MCF 10A (cell line): ENCODE data around the gene GPR137B. TPM values are rescaled to one million over a fixed set of nuclear protein-coding genes. Genes with fewer than 3 reads are reported as not detected.
"Not testable (repeated sequence)": the region's sequence is repeated elsewhere in the genome, so short reads cannot be mapped to it uniquely, and the experiment has no call there.

Experiments
- BruUV-seq: library from RNA; stranded (reverse); fragments of 400-500 nt; replicated peaks from 2 replicates; lab custom pipeline; 2021; lab: Mats Ljungman, UMichigan
- CTCF ChIA-PET: fragments of 300-600 bp; sonication (Branson Sonifier 250); formaldehyde crosslinking; extraction: SDS; loops from one replicate; lab custom pipeline; 2021; ENCODE audit warnings: antibody characterized with exemption, inconsistent platforms; lab: Yijun Ruan, JAX
- POLR2A ChIA-PET: fragments of 300-600, 350-650 bp; sonication (Branson Sonifier 250); formaldehyde crosslinking; extraction: SDS; loops from one replicate; lab custom pipeline; 2020; ENCODE audit warnings: antibody characterized with exemption, inconsistent platforms; lab: Yijun Ruan, JAX
- DNase-seq: peaks from one replicate; pipeline ENCODE4 v3.0.0-alpha.2; 2018; ENCODE audit not compliant: unreplicated experiment
- H3K27ac Mint-ChIP-seq: one replicate; pipeline ENCODE4 v1.8.0; 2022; ENCODE audit warnings: mild to moderate bottlenecking, low read depth, mixed read lengths; ENCODE audit not compliant: unreplicated experiment
- H3K27me3 Mint-ChIP-seq: one replicate; pipeline ENCODE4 v1.8.0; 2022; ENCODE audit warnings: mixed read lengths; ENCODE audit not compliant: insufficient read depth, unreplicated experiment
- H3K36me3 Mint-ChIP-seq: one replicate; pipeline ENCODE4 v1.8.0; 2022; ENCODE audit warnings: mild to moderate bottlenecking, moderate library complexity, mixed read lengths; ENCODE audit not compliant: insufficient read depth, unreplicated experiment
- H3K4me1 Mint-ChIP-seq: one replicate; pipeline ENCODE4 v1.8.0; 2022; ENCODE audit warnings: mixed read lengths; ENCODE audit not compliant: insufficient read depth, unreplicated experiment
- H3K4me3 Mint-ChIP-seq: one replicate; pipeline ENCODE4 v1.8.0; 2022; ENCODE audit warnings: mild to moderate bottlenecking, moderate library complexity, mixed read lengths; ENCODE audit not compliant: unreplicated experiment
- H3K9me3 Mint-ChIP-seq: one replicate; pipeline ENCODE4 v1.8.0; 2022; ENCODE audit warnings: mixed read lengths; ENCODE audit not compliant: unreplicated experiment
- CTCF ChIP-seq: fragments of 200-600 bp; IDR thresholded peaks from one replicate; pipeline ENCODE4 v1.8.0; 2022; ENCODE audit warnings: antibody characterized with exemption, mild to moderate bottlenecking; ENCODE audit not compliant: unreplicated experiment
- intact Hi-C: fragments of 100-400 bp; cut with micrococcal nuclease; formaldehyde crosslinking; loops from 2 replicates; pipeline ENCODE4 v1.14.1; 2022
- total RNA-seq: library from RNA; stranded (reverse); gene quantifications from 2 replicates; pipeline ENCODE4 v1.2.3, GENCODE V29; 2022

GPR137B gene
- total RNA-seq, 1 experiment from 2014 or later = 8.4 TPM

- POLR2A ChIA-PET = interaction anchor here (0.8 kb wide), 1 partner anchor 17 kb away, joined by 3 read pairs; no protein-coding TSS in a partner anchor
- no TSS peak for BruUV-seq
- CTCF ChIA-PET = interaction anchor here (0.7 to 1.5 kb wide), 3 partner anchors 8 to 335 kb away, joined by 3 to 4 read pairs (median 3); no protein-coding TSS in a partner anchor
Measured at GRCh38 chr1:236155841-236156503, 13.6 kb downstream of the GPR137B start.

DNA sequence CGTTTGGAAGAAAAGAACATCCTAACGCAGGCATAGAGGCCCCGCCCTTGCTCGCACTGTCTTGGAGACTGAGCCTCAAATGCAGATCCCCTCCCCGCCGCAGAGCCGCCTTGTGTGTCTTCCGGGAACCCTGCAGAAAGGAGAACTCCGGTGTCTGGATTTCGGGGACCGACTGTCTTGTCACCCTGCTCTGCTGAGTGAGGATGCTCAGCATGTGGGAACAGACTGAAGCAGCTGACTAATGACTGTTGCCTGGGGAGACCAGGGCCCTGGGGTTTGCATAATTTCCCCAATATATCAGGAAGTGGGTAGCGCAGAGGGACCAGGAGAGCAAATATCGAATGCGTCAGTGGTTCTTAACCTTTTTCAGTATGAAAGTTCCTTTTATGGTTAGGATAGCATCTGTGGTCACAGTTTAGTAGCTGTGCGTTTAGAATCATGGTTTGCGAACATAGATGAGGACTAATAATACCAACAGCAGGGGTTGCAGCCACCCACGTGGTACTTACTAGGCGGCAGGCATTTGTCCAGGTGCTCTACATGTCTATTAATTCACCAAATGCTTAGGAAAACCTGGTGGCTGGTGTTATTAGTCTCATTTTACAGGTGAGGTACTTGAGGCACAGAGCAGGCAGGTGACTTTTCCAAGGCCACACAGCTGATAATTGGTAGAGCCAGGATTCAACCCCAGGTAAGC, 14.3 kb downstream of the GPR137B start:
- no TSS peak for BruUV-seq
- ChIA-PET CTCF (interaction anchor here (0.5 to 1.7 kb wide), 7 partner anchors 8 to 334 kb away, joined by 3 to 4 read pairs (median 3); no protein-coding TSS in a partner anchor), POLR2A (no interaction called here)
- H3K9me3 Mint-ChIP-seq = peaks cover 14% of the 10 kb centered on the region
- TF ChIP-seq CTCF = no peak
- H3K27ac Mint-ChIP-seq = no peak overlapping the region
- H3K36me3 Mint-ChIP-seq = no peaks in the 10 kb centered on the region
- H3K4me1 Mint-ChIP-seq = no peaks in the 10 kb centered on the region
- no peak overlapping the region for H3K4me3 Mint-ChIP-seq
- DNase-seq = no peak
- intact Hi-C loops = no loop called here
- H3K27me3 Mint-ChIP-seq = no peaks in the 10 kb centered on the region

More at GRCh38 chr1:236155841-236156503, 13.6 kb downstream of the GPR137B start:
- no peaks in the 10 kb centered on the region for H3K27me3 Mint-ChIP-seq
- intact Hi-C loops = no loop called here
- DNase-seq = no peak
- H3K27ac Mint-ChIP-seq = no peak overlapping the region
- no peaks in the 10 kb centered on the region for H3K4me1 Mint-ChIP-seq
- peaks cover 7% of the 10 kb centered on the region for H3K9me3 Mint-ChIP-seq
- H3K36me3 Mint-ChIP-seq = no peaks in the 10 kb centered on the region
- TF ChIP-seq CTCF = no peak
- H3K4me3 Mint-ChIP-seq = no peak overlapping the region

GRCh38 chr1:236158072-236158471, 15.7 kb downstream of the GPR137B start:
- DNase-seq, H3K4me1 Mint-ChIP-seq, intact Hi-C loops, H3K27ac Mint-ChIP-seq, H3K36me3 Mint-ChIP-seq, H3K27me3 Mint-ChIP-seq, H3K4me3 Mint-ChIP-seq, BruUV-seq, POLR2A ChIA-PET: not testable (repeated sequence)
- peaks cover 18% of the 10 kb centered on the region for H3K9me3 Mint-ChIP-seq
- TF ChIP-seq CTCF = peak; percentile 18
- CTCF ChIA-PET = interaction anchor here (0.6 to 1.7 kb wide), 4 partner anchors 8 to 331 kb away, joined by 3 to 4 read pairs (median 3); no protein-coding TSS in a partner anchor

DNA sequence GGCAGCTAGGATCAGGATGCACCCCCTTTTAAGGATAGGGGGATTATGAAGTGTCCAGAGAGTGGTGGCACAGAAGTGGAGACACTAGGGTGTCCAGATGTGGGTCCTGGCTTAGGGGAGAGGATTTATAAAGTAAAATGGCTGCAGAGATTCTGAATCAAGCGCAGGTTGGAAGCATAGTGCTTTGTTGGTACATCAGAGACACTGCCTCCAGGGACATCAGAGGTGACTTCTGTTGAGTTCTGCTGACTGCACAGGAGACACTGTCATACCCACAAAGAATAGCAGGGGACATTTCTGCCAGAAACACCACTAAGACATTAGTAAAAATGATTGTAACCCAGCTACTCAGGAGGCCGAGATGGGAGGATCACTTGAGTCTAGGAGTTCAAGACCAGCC, 16.4 kb downstream of the GPR137B start:
- no peak overlapping the region for H3K27ac Mint-ChIP-seq
- TF ChIP-seq CTCF = no peak
- peaks cover 23% of the 10 kb centered on the region for H3K9me3 Mint-ChIP-seq
- ChIA-PET POLR2A (no interaction called here), CTCF (interaction anchor here (1.1 to 1.7 kb wide), 3 partner anchors 8 to 47 kb away, joined by 3 to 4 read pairs (median 3); no protein-coding TSS in a partner anchor)
- intact Hi-C loops = no loop called here
- no TSS peak for BruUV-seq
- no peaks in the 10 kb centered on the region for H3K36me3 Mint-ChIP-seq
- no peaks in the 10 kb centered on the region for H3K4me1 Mint-ChIP-seq
- H3K4me3 Mint-ChIP-seq = no peak overlapping the region
- DNase-seq = no peak
- no peaks in the 10 kb centered on the region for H3K27me3 Mint-ChIP-seq
